Endothelial cell of umbilical vein (primary cell): ENCODE results near the gene OCIAD2.

Experiments
- CTCF ChIP-seq, 2 donors: IDR thresholded peaks; 1 replicate in 1 of 2; 2 replicates in 1 of 2; pipeline ENCODE4 v1.5.1; 2011; ENCODE audit warnings: low read length in 2 of 2, mild to moderate bottlenecking in 2 of 2, moderate library complexity in 2 of 2, control low read depth in 1 of 2, inconsistent platforms in 1 of 2, low read depth in 1 of 2; ENCODE audit not compliant: insufficient read depth in 1 of 2; ENCODE audit errors: extremely low read depth in 1 of 2
- MYC ChIP-seq: IDR thresholded peaks from one replicate; pipeline ENCODE4 v1.6.1; 2011; ENCODE audit warnings: mild to moderate bottlenecking, low read depth, low read length
- POLR2A ChIP-seq: IDR thresholded peaks from 2 replicates; pipeline ENCODE4 v1.6.1; 2012; ENCODE audit warnings: low read depth, mild to moderate bottlenecking, control low read depth, low read length
- POLR2AphosphoS5 ChIP-seq: IDR thresholded peaks from 2 replicates; pipeline ENCODE4 v1.6.1; 2012; ENCODE audit warnings: low read depth, mild to moderate bottlenecking, control low read depth, low read length, moderate library complexity; ENCODE audit not compliant: insufficient read depth
- TF ChIP-seq, protein P1 (sequence below): IDR thresholded peaks from 2 replicates; pipeline ENCODE4 v1.6.1; 2011; ENCODE audit not compliant: insufficient read depth, insufficient read length

- no peak for TF ChIP-seq CTCF (IDR thresholded peaks at IDR 0.05; ENCODE audit: extremely low read depth in 1 of 2, insufficient read depth in 1 of 2, low read depth in 1 of 2, low read length in 2 of 2)
- no peak for TF ChIP-seq POLR2AphosphoS5
- TF ChIP-seq MYC = no peak
- TF ChIP-seq, protein P1, sequence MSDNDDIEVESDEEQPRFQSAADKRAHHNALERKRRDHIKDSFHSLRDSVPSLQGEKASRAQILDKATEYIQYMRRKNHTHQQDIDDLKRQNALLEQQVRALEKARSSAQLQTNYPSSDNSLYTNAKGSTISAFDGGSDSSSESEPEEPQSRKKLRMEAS = no peak
- TF ChIP-seq POLR2A = no peak
Observed at GRCh38 chr4:48853604-48854394, 52.8 kb downstream of the OCIAD2 start.
